ENCODE results near the gene UBE3B.

UBE3B gene

GRCh38 chr12:109475993-109476806, 1.2 kb upstream of the UBE3B start:
- no peak for DNase-seq

DNA sequence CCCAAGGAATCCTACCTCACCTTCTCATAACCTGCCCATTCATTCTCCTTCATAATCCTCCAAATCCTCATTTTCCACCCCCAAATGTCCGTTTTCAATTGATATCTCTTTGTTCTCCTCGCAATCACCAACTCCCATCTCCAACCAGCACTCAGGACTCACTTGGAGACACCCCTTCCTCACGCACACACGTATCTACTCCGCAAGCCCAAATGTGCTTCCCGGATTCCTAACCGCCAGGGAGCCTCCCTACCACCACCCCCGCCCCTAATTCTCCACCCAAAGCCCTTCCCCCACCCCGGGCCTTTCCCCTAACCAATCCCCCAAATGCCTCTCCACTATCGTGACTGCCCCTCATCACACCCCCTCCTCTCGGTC, 638 bp upstream of the UBE3B start:
- no peak for DNase-seq

- DNase-seq: no peak
These were observed 505 bp downstream of the UBE3B start for GRCh38 chr12:109477963-109478315.

DNA sequence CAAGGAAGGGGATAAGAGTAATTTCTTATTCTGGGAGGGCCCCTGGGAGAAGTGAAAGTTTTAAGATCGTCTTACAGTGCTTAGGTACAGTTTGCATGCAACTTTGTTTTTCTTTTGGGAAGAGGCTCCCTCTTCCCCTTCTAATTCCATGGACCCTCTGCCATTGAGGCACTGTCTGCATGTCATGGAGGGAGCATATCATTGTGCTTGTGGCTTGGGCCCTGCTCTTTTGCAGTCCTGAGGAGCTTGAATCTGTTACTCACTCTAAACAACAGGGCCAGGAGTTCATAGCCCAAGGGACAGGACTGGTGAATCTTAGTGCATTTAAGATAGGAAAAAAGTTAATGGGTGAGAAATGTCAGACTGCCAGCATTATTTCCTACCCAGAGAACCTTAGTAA, 2.3 kb downstream of the UBE3B start:
- no peak for DNase-seq

GRCh38 chr12:109480356-109480755, 2.9 kb downstream of the UBE3B start:
- no peak for DNase-seq

- no peak for DNase-seq
These were observed 4.4 kb downstream of the UBE3B start for GRCh38 chr12:109481863-109482262.

DNA sequence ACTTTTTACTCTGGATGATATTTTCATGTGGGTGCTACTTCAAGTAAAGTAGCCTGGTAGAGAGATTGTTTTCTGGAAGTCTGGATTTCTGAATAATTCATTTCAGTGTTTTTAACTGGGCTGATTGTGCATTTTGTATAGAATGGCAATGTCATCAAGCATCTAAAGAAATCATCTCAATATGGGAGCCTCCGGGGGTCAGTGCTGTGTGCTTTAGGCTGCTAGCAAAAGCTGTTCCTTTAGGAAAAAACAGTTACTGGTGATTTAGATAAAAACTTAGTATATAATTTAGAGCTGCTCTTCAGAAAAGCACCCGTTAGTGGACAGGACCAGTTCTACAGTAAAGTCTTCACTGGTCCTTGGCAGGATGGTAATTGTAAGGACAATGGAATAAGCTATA, 5.1 kb downstream of the UBE3B start:
- DNase-seq: no peak

- no peak for DNase-seq
These were observed 5.5 kb downstream of the UBE3B start for GRCh38 chr12:109482894-109483293.

GRCh38 chr12:109483346-109483745, 5.9 kb downstream of the UBE3B start:
- DNase-seq: no peak

- no peak for DNase-seq
These were observed 7.8 kb downstream of the UBE3B start for GRCh38 chr12:109485201-109485600.

GRCh38 chr12:109487181-109488050, 10.0 kb downstream of the UBE3B start:
- no peak for DNase-seq

GRCh38 chr12:109488051-109488665, 10.7 kb downstream of the UBE3B start:
- no peak for DNase-seq

- DNase-seq: no peak
These were observed 11.9 kb downstream of the UBE3B start for GRCh38 chr12:109489016-109489954.

DNA sequence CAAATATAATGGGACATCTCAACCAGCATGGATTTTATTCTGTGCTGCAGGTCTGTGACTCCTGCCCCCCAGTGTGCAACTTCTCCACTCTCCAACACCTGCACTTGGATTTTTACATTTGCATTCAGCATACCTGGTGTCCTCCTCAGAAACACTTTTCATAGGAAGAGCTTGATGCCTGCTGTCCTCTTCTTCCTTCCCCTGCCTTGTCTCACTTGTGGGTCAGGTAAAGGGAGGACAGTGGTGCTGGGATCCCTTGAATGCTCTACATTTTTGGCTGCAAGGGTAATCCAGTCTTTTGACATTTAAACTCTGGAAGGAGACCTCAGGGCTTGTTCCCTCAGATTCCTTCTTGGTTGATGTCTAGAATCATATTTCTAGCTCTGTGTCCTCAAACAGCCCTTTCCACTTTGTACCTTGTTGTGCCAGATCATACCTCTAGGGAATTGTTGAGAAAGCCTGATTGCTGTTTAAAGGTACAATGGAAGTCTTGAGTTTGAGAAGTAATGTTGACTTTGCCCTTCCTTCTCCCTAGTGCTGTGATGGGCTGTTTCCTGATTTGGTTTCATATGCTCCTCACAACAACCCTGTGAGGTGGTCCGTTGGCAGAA, 12.6 kb downstream of the UBE3B start:
- DNase-seq: no peak

DNA sequence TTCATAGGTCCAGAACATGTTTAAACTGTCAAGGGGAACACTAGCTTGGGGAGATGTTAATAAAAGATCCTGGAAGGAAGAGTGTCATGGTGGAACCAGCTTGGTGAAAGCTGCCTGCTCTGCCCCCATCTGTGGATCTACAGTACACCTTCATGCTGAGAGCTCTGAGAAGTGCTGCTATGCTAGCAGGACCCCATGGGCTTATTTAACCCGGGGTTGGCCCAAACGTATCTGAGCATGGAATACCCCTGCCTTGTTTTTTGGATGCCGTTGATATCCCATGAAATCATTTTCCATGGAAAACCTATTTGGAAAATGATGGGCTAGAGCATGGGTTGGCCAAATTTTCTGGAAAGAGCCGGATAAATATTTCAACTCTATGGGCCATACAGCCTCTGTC, 14.2 kb downstream of the UBE3B start:
- DNase-seq: no peak

DNA sequence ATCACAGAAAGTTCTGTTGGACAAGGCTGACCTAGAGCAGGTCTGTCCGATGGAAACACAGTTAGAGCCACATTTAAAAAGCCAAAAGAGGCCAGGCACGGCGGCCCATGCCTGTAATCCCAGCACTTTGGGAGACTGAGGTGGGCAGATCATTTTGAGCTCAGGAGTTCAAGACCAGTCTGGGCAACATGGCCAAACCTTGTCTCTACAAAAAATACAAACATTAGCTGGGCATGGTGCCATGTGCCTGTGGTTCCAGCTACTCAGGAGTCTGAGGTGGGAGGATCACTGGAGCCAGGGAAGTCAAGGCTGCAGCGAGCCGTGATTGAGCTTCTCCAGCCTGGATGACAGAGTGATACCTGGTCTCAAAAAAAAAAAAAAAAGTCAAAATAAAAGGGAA, 14.9 kb downstream of the UBE3B start:
- no peak for DNase-seq

GRCh38 chr12:109493090-109493489, 15.7 kb downstream of the UBE3B start:
- no peak for DNase-seq

DNA sequence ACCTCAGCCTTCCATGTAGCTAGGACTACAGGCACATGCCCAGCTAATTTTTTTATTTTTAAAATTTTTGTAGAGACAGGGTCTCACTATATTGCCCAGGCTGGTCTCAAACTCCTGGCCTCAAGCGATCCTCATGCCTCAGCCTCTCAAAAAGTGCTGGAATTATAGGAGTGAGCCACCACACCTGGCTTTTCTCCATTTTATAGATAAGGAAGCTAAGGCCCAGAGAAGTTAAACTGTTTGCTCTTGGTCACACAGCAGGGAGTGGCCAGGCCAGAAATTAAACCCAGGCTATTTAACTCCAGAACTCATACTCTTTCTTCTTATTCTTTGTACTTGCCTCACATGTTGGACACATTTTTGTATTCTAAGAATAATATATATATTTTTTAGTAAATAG, 16.5 kb downstream of the UBE3B start:
- no peak for DNase-seq

- DNase-seq: no peak
These were observed 17.0 kb downstream of the UBE3B start for GRCh38 chr12:109494348-109494881.

DNA sequence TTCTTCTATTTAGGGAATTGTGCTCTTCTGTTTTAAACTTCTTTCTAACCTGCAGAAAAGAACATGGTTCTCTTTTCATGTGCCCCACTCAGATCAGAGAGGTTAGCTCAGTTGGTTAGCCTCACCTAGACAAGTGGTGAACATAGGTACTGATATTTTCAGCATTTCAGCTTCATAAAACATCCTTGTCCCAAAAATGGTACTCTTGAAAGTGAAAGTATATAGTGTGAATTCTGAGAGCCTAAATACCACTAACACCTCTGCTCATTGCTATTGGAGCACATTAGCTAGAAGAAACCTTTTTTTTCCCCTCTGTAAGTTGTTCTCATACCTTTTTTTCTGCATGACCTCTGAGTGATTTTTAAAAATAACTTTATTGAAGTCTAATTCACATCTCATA, 17.6 kb downstream of the UBE3B start:
- DNase-seq: no peak

- no peak for DNase-seq
These were observed 18.9 kb downstream of the UBE3B start for GRCh38 chr12:109496306-109496705.

DNA sequence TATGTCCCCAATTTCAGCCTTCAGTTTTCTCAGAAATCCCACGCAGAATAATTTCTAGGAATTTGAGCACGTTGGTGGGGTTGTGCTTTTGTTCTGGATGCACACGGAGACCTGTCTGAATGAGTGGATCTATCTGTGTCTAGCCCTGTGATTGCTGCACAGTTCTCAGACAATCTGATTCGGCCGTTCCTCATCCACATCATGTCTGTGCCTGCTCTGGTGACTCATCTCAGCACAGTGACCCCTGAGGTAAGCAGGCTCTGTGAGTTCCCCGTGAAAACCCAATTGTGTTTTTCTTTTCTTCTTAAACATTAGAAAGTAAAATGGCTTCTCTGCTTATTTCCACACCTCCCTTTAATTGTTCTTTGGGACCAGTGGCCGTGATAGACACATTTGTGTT, 20.2 kb downstream of the UBE3B start:
- no peak for DNase-seq
